ENCODE measurements around the gene CENPM.
A peak's percentile ranks its signal among the peaks of the same experiment; 100 is the strongest.
"Not testable (repeated sequence)": the region's sequence is repeated elsewhere in the genome, so short reads cannot be mapped to it uniquely, and the experiment has no call there.

Gene CENPM

GRCh38 chr22:41966225-41966606, 19.3 kb upstream of the CENPM start:
- no peak for DNase-seq

DNA sequence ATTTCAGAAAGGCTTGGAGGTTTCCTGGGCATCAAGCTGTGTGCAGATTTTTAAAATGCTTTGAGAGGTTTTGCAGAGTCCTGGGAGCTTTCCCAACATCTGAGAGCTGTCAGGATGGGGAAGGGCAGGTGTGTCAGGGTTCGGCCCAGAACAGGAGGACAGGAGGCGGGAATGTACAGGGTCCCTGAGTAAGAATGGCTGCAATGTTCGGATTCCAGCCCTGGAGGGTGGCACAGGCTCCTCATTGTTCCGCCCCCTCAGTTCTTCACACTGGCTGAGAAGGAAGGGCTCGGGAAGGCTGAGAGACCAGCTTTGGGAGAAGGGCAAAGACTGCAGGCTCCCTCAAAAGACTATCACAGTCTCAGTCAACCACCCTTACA, 17.1 kb upstream of the CENPM start:
- no peak for DNase-seq

GRCh38 chr22:41963453-41964111, 16.6 kb upstream of the CENPM start:
- no peak for DNase-seq

DNA sequence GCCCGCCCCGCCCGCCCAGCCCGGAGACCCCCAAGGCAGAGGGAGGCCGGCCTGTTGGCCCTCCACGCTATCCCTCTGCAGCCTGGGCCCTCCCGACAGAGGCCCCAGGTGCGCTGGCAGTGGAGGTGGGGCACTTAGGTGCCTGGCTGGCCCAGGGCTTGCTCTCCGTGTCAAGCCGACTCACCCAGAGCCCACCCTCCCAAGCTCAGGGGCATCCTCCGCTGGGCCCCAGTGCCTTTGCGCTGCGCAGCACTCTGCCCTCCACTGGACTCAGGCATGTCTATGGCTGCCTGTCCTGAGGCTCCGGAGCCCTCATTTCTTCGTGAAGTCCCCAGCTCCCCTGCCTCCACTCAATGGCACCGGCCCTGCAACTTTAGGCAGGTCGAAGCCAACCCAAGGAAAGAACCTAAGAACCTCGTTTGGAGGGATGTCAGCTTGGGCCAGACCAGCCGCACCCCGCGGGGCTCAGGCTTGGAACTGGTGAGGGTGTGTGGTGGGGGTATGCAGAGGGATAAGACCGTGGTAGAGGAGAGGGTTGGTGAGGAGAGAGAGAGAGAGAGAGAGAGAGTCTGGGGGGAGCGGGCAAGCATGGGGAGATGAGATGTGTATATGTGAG, 11.1 kb upstream of the CENPM start:
- no peak for DNase-seq

DNA sequence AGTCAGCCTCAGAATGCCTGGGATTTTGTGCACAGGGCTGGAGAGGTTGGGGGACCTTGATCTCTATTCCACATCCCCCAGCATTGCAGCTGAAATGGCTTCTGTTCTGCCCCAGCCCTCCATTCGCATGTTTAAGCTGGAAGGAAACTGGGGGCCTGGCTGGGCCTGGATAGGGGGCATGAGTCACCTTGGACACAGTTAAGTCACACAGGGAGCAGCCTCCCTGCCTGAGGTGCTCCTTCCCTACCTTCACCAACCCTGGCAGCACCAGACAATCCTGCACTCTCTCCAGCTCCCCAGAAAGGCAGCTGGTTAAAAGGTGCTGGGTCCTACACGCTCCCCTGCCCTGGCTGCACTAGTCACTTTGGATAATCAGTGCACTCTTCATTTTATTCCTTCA, 5.8 kb upstream of the CENPM start:
- DNase-seq, result no peak

DNA sequence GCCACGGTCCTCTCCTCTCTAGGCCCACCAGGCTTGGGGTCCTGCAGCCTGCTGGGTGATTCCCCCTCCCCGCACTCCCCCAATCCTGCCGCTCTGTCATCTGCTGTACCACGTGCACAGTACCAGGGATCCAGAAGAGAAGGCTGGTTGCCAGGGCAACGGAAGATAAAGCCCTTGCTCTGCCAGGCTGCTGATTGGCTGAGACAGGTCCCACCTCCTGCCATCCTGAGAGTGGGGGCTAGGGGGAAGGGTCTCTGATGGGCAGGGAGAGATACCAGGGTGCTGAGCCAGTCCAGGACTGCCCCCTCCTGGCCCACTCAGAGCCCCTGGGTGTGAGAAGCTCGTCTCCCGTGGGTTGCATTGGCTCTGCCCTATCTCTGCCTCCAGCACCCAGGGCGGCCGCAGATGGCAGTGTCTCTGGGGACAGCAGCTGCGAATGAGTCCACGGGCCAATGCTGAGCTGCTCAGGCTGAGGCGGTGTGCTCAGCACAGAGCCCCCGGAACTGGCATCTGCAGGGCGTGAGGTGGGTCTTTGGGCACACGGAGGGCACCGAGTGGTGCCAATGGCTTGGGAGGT, 5.0 kb upstream of the CENPM start, which contains the start of gene SMIM45:
Gene SMIM45 (plus strand): TSS at position 253 of the 577 bp plus-strand sequence.
- no peak for DNase-seq

DNA sequence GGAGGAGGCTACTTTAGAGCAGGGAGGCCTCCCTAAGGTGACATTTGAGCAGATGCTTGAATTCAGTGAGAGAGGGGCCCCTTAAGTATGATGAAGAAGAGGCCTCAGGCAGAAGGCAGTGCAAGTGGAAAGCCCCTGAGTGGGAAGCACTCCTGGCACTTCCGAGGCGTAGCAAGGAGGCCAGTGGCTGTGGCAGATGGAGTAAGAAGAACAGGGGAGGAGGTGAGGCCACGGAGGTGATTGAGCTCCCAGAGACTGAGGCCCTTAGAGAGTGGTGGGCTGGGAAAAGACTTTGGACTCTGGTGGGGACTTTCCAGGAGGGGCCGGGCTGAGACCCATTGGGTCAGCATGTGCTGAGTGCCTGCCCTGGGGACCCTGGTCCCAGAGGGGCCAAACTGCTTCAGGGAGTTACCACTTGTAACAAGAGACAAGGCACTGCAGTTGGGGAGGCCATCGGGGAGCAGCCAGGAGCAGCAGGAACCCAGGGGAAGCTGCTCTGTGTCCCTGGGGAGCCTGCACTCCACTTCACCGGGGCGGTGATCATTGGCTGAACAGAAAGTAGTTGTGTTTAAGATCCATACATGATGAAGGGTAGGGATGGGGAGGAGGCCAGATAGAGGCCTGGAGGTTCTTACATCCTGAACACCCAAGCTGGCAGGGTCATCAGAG, 2.5 kb upstream of the CENPM start:
- no peak for DNase-seq

DNA sequence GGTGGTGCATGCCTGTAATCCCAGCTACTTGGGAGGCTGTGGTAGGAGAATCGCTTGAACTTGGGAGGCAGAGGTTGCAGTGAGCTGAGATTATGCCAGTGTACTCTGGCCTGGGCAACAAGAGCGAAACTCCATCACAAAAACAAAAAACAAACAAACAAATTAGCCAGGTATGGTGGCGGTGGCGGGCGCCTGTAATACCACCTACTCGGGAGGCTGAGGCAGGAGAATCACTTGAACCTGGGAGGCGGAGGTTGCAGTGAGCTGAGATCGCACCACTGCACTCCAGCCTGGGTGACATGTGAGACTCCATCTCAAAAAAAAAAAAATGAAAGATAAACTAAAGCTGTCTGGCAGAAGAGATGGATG, 2.0 kb upstream of the CENPM start:
- DNase-seq, result not testable (repeated sequence)

GRCh38 chr22:41948142-41948541, 1.2 kb upstream of the CENPM start:
- no peak for DNase-seq

GRCh38 chr22:41947424-41948080, 600 bp upstream of the CENPM start:
- DNase-seq, result no peak

GRCh38 chr22:41943661-41944209, 3.2 kb downstream of the CENPM start:
- DNase-seq, result no peak

- DNase-seq, result peak; percentile 23
Observed at GRCh38 chr22:41940832-41941765, 5.9 kb downstream of the CENPM start.

DNA sequence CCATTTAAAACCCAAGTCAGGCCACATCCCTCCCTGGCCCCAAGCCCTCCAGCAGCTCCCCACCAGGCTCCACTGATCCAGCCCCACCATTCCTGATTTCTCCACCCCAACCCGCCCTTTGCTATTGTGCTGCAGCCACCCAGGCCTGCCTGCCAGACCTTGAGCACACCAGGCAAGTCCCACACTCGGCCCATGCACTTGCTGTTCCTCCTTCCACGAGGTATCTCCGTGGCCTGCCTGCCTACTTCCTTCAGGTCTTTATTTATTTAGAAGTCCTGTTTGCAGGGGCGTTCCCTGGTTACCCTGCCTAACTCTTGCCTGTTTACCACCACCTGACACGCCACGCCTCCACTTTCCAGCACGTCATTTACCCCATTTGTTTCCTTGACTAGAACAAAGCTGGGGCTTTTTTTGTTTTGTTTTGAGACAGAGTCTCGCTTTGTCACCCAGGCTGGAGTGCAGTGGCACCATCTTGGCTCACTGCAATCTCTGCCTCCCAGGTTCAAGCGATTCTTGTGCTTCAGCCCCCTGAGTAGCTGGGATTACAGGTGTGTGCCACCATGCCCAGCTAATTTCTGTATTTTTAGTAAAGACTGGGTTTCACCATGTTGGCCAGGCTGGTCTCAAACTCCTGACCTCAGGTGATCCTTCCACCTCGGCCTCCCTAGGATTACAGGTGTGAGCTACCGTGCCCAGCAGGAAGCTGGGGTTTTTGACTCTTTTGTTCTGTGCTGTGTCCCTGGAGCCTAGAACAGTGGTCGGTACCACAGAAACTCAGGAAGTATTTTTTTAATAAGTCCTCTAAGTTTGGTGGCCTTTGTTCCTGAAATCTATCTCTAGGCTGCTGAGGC, 6.7 kb downstream of the CENPM start:
- DNase-seq, result peak; percentile 59

- DNase-seq, result no peak
Observed at GRCh38 chr22:41936894-41937169, 10.1 kb downstream of the CENPM start.

DNA sequence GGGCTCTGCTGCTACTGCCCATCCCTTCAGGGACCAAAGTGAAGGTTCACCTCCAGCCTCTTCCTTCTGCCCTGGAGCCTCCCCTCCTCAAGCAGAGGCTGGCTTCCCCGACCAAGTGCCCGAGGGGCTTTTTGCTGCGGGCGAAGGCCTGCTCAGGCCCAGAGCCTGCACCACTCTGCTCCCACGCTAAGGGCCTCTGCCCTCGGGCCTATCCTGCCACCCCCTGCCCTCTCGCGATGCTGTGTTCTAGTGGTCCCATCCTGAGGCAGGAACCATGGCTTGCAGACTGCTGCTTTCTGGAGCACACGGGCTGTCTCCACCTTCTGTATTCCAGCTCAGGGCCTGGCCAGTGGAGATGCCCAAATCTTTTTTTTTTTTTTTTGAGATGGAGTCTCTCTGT, 11.4 kb downstream of the CENPM start:
- no peak for DNase-seq

- DNase-seq, result no peak
Observed at GRCh38 chr22:41935015-41935351, 12.0 kb downstream of the CENPM start.

- no peak for DNase-seq
Observed at GRCh38 chr22:41934284-41935014, 12.5 kb downstream of the CENPM start.

DNA sequence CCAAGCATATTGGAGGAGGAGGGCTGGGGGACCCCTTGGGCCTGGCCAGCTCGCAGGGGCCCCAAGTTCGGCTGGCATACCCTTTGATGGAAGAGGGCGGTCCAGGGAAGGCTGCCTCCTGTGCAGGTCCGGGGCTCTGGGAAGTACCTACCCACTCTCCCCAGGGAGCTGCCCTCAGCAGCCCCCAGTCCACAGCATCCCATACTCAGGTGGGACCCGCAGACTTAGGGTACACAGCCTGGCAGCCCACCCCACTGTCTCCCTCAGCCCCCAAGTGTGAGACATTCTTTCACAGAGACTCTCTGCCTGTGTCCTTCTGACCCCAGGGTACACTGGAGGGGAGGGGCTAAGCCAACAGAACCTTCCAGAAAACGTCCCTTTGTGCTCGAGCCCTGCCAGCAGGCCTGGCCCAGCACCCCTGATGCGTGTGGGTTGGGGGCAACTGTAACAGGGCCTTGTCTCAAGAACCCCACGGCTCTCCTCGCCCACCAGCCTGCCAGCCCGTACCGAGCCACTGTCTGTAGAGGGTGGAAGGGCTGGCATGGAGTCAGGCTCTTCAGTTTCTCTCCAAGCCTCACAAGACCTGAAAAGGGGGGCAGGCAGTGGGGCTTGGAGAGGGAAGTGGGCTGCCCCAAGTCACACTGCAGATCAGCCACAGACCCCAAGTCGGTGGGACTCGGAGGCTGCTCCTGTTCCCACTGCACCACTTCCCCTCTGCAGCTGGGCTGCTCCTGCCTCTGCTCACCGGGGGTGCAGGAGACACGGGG, 13.4 kb downstream of the CENPM start:
- DNase-seq, result no peak

GRCh38 chr22:41932353-41932752, 14.6 kb downstream of the CENPM start:
- no peak for DNase-seq

GRCh38 chr22:41931701-41932269, 15.2 kb downstream of the CENPM start:
- no peak for DNase-seq

All from NCI-H774 (cell line).